A549 (cell line): ENCODE measurements around the gene GMNC.

Source experiments
- HOXB13 ChIP-seq: fragments of 250-450 bp; sonication (Bioruptor Pico); IDR thresholded peaks from 2 replicates; pipeline ENCODE4 v1.5.0; 2020; ENCODE audit warnings: low read depth, mild to moderate bottlenecking, moderate library complexity
- JUNB ChIP-seq: fragments of >200 bp; sonication (Bioruptor Twin); formaldehyde crosslinking; IDR thresholded peaks from 2 replicates; pipeline ENCODE4 v1.6.1; 2016
- MYC ChIP-seq: IDR thresholded peaks from 2 replicates; pipeline ENCODE4 v1.6.1; 2012; ENCODE audit warnings: mild to moderate bottlenecking, inconsistent platforms, low read length, improper control_type of control experiment, borderline replicate concordance
- POLR2A ChIP-seq: IDR thresholded peaks from 2 replicates; pipeline ENCODE4 v1.6.1; 2012; ENCODE audit warnings: mild to moderate bottlenecking, low read length
- RAD21 ChIP-seq, 2 experiments: fragments of >200 bp in 1 of 2; sonication (Bioruptor Twin) in 1 of 2; formaldehyde crosslinking in 1 of 2; IDR thresholded peaks in 1 of 2; conservative IDR thresholded peaks in 1 of 2; 2 replicates in 1 of 2; 3 replicates in 1 of 2; pipeline ENCODE4 v1.6.1; 2012 to 2018; ENCODE audit warnings: inconsistent platforms in 1 of 2
- RCOR1 ChIP-seq: fragments of 150-350 bp; IDR thresholded peaks from 2 replicates; pipeline ENCODE4 v1.6.1; 2014; ENCODE audit warnings: antibody characterized with exemption, low read length, low read depth
- RFX5 ChIP-seq: fragments of 450-650 bp; IDR thresholded peaks from 2 replicates; pipeline ENCODE4 v1.7.1; 2014; ENCODE audit warnings: antibody characterized with exemption, mild to moderate bottlenecking, moderate library complexity
- RNF2 ChIP-seq: fragments of 200-600 bp; sonication (generic); IDR thresholded peaks from 2 replicates; pipeline ENCODE4 v1.6.1; 2016; ENCODE audit warnings: low read depth, mild to moderate bottlenecking, antibody characterized with exemption, moderate library complexity, borderline replicate concordance
- SMC3 ChIP-seq: fragments of >200 bp; sonication (Bioruptor Twin); formaldehyde crosslinking; IDR thresholded peaks from 3 replicates; pipeline ENCODE4 v1.6.1; 2018; ENCODE audit warnings: inconsistent platforms
- TF ChIP-seq, protein P1 (sequence below): fragments of 200-600 bp; sonication (generic); IDR thresholded peaks from 2 replicates; pipeline ENCODE4 v1.6.1; 2016; ENCODE audit warnings: antibody characterized with exemption, mild to moderate bottlenecking, moderate library complexity
- TF ChIP-seq, protein P2 (sequence below): fragments of >200 bp; sonication (Bioruptor Twin); formaldehyde crosslinking; IDR thresholded peaks from 3 replicates; pipeline ENCODE4 v1.5.1; 2016

DNA sequence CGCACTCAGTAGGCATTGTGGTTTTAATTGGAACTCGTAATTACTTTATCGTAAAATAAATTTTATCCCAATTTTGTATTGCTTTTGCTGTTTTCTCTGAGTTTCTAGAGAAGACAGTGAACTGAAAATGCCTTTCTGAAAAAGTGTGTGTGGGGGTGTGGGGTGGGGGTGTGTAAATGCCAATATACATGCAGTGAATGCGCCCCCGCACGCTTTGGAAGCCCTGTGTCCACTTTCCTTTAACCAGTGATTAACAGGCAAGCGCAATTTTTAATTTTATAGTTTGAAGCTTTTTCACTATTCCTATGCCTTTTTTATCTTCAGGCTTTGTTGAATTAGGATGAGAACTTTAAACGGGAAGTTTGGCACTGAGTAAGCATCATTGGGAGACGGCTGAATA, 47.4 kb upstream of the GMNC start:
- no peak for TF ChIP-seq POLR2A
- TF ChIP-seq, protein P1, sequence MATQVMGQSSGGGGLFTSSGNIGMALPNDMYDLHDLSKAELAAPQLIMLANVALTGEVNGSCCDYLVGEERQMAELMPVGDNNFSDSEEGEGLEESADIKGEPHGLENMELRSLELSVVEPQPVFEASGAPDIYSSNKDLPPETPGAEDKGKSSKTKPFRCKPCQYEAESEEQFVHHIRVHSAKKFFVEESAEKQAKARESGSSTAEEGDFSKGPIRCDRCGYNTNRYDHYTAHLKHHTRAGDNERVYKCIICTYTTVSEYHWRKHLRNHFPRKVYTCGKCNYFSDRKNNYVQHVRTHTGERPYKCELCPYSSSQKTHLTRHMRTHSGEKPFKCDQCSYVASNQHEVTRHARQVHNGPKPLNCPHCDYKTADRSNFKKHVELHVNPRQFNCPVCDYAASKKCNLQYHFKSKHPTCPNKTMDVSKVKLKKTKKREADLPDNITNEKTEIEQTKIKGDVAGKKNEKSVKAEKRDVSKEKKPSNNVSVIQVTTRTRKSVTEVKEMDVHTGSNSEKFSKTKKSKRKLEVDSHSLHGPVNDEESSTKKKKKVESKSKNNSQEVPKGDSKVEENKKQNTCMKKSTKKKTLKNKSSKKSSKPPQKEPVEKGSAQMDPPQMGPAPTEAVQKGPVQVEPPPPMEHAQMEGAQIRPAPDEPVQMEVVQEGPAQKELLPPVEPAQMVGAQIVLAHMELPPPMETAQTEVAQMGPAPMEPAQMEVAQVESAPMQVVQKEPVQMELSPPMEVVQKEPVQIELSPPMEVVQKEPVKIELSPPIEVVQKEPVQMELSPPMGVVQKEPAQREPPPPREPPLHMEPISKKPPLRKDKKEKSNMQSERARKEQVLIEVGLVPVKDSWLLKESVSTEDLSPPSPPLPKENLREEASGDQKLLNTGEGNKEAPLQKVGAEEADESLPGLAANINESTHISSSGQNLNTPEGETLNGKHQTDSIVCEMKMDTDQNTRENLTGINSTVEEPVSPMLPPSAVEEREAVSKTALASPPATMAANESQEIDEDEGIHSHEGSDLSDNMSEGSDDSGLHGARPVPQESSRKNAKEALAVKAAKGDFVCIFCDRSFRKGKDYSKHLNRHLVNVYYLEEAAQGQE = no peak
- TF ChIP-seq MYC = no peak
- TF ChIP-seq, protein P2, sequence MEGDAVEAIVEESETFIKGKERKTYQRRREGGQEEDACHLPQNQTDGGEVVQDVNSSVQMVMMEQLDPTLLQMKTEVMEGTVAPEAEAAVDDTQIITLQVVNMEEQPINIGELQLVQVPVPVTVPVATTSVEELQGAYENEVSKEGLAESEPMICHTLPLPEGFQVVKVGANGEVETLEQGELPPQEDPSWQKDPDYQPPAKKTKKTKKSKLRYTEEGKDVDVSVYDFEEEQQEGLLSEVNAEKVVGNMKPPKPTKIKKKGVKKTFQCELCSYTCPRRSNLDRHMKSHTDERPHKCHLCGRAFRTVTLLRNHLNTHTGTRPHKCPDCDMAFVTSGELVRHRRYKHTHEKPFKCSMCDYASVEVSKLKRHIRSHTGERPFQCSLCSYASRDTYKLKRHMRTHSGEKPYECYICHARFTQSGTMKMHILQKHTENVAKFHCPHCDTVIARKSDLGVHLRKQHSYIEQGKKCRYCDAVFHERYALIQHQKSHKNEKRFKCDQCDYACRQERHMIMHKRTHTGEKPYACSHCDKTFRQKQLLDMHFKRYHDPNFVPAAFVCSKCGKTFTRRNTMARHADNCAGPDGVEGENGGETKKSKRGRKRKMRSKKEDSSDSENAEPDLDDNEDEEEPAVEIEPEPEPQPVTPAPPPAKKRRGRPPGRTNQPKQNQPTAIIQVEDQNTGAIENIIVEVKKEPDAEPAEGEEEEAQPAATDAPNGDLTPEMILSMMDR = no peak
- no peak for TF ChIP-seq RCOR1
- no peak for TF ChIP-seq SMC3
- TF ChIP-seq HOXB13 (CRISPR knock-in tag) = no peak
- TF ChIP-seq JUNB = no peak
- no peak for TF ChIP-seq RAD21 (conservative IDR thresholded peaks at IDR 0.05 in 1 of 2, IDR thresholded peaks at IDR 0.05 in 1 of 2)
- no peak for TF ChIP-seq RNF2
- TF ChIP-seq RFX5 = no peak
